ENCODE measurements around the gene GTPBP6.

DNA sequence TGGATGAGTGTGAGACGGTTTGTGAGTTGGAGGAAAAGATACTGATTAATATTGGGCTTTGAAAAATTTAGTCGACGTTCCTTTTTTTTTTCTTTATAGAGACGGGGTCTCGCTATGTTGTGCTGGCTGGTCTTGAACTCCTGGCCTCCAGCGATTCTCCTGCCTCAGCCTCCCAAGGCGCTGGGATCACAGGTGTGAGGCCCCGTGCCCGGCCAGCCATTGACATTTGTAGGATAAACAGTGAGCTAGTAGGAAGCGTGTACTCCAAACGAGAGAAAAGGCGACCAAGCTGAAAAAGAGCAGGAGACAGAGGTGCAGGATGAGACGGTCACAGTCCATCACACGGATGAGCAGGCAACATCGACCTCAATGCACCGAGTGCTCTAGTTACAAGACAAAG, 48.8 kb upstream of the GTPBP6 start:
- TF ChIP-seq, protein P1, sequence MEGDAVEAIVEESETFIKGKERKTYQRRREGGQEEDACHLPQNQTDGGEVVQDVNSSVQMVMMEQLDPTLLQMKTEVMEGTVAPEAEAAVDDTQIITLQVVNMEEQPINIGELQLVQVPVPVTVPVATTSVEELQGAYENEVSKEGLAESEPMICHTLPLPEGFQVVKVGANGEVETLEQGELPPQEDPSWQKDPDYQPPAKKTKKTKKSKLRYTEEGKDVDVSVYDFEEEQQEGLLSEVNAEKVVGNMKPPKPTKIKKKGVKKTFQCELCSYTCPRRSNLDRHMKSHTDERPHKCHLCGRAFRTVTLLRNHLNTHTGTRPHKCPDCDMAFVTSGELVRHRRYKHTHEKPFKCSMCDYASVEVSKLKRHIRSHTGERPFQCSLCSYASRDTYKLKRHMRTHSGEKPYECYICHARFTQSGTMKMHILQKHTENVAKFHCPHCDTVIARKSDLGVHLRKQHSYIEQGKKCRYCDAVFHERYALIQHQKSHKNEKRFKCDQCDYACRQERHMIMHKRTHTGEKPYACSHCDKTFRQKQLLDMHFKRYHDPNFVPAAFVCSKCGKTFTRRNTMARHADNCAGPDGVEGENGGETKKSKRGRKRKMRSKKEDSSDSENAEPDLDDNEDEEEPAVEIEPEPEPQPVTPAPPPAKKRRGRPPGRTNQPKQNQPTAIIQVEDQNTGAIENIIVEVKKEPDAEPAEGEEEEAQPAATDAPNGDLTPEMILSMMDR (IDR thresholded peaks at IDR 0.05) = no peak
- no peak for TF ChIP-seq POLR2A (IDR thresholded peaks at IDR 0.05)

Data from adrenal gland (tissue), 5 donors.